ENCODE data around the gene KRT82.
"Not testable (repeated sequence)": the region's sequence is repeated elsewhere in the genome, so short reads cannot be mapped to it uniquely, and the experiment has no call there.

The KRT82 gene

GRCh38 chr12:52405922-52406385 lies at the start of gene KRT82:
TSS of gene KRT82 (minus strand) at chr12:52406335. CDS start at chr12:52406277, 58 bp downstream.
- DNase-seq, result no peak

- DNase-seq, result no peak
Measured at GRCh38 chr12:52455821-52456220, 49.7 kb upstream of the KRT82 start.

GRCh38 chr12:52454411-52455201 lies 48.5 kb upstream of the KRT82 start:
- peak in 2 of 51 donors; percentile 4 to 11 for DNase-seq

GRCh38 chr12:52452101-52452500 lies 46.0 kb upstream of the KRT82 start, which contains the start of gene KRT6B:
TSS of gene KRT6B (minus strand) at chr12:52452146. CDS start at chr12:52452078, 68 bp downstream.
- DNase-seq, result no peak

- DNase-seq, result no peak
Measured at GRCh38 chr12:52448228-52448627, 42.1 kb upstream of the KRT82 start.

- not testable (repeated sequence) for DNase-seq
Measured at GRCh38 chr12:52447196-52447595, 41.1 kb upstream of the KRT82 start.

- no peak for DNase-seq
Measured at GRCh38 chr12:52446367-52447045, 40.4 kb upstream of the KRT82 start.

- no peak for DNase-seq
Measured at GRCh38 chr12:52445876-52446275, 39.7 kb upstream of the KRT82 start.

- DNase-seq, result no peak
Measured at GRCh38 chr12:52444647-52445595, 38.8 kb upstream of the KRT82 start.

- DNase-seq, result no peak
Measured at GRCh38 chr12:52443966-52444365, 37.8 kb upstream of the KRT82 start.

- DNase-seq, result no peak
Measured at GRCh38 chr12:52442600-52443061, 36.5 kb upstream of the KRT82 start.

GRCh38 chr12:52441320-52441911 lies 35.3 kb upstream of the KRT82 start:
- no peak for DNase-seq

- DNase-seq, result no peak
Measured at GRCh38 chr12:52440821-52441319, 34.7 kb upstream of the KRT82 start.

- no peak for DNase-seq
Measured at GRCh38 chr12:52439845-52440244, 33.7 kb upstream of the KRT82 start.

- no peak for DNase-seq
Measured at GRCh38 chr12:52439420-52439819, 33.3 kb upstream of the KRT82 start.

- DNase-seq, result no peak
Measured at GRCh38 chr12:52438305-52439301, 32.5 kb upstream of the KRT82 start.

GRCh38 chr12:52437508-52437907 lies 31.4 kb upstream of the KRT82 start:
- DNase-seq, result no peak

- no peak for DNase-seq
Measured at GRCh38 chr12:52436828-52437474, 30.8 kb upstream of the KRT82 start.
